GM21381 (cell line): ENCODE data around the gene HMCN2.
"Not testable (repeated sequence)": the region's sequence is repeated elsewhere in the genome, so short reads cannot be mapped to it uniquely, and the experiment has no call there.

Source experiments
- ATAC-seq: cut with Tn5 transposase; IDR thresholded peaks from one replicate; pipeline ENCODE4 v1.9.1; 2021; ENCODE audit warnings: mild to moderate bottlenecking, moderate library complexity; ENCODE audit not compliant: unreplicated experiment

The HMCN2 gene

DNA sequence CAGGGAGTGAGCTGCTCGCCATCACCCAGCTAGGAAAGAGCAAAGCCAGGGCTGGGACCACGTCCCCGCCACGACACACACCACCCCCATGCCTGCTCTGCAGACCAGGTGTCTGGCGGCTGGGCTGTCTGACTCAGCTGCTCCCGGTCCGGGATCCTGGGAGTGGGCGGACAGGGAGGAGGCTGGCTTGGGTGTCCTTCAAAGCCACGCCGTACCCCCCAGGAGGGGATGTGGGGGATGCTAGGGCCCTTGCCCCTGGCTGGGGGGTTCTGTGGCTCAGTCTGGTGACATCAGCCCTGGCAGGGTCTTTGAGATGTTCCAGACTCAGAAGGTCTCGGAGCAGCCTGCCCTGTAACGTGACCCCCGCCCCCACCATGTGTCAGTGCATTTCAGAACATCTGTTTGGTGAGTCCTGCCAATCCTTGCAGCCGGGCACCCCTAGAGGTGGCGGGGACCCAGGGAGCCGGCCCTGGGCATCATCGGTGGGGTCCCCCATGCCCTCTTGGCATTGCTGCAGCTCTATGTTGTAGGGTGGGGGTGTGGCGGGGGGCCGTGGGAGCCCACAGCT, 62.3 kb downstream of the HMCN2 start:
- ATAC-seq, result no peak

DNA sequence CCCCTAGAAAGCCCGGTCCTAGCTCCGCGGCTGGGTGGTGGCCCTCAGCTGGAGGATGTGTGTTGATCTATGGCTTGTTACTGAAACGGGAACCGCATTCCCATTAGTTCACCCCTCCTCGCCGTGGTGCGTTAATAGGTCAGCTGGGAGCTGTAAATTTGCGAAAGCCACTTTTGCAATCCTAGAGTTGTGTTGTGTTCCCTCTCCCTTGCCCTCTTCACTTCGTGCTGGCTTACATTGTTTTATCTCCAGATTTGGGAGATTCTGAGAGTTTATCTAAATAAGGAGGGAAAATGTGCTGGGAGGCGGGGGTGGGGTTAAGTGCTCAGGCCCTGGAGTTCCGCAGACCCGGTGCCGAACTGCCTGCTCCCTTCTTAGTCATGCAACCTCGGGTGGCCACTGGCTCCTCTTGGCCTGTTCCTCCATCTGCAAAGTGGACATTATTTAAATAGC, 62.8 kb downstream of the HMCN2 start:
- ATAC-seq, result no peak

DNA sequence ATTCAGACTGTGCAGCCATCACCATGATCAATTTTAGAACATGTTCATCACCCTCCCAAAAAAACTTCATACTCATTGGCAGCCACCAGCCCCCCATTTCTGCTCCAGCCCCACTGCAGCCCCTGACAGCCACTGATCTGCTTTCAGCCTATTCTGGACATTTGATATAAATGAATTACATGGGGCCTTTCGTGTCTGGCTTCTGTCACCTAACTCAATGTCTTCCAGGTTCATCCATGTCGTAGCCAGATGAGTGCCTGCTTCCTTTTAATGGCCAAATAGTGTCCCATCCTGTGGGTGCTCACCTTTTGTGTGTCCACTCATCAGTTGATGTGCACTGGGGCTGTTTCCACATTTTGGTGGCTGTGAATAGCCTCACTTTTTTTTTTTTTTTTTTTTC, 63.5 kb downstream of the HMCN2 start:
- ATAC-seq, result no peak

DNA sequence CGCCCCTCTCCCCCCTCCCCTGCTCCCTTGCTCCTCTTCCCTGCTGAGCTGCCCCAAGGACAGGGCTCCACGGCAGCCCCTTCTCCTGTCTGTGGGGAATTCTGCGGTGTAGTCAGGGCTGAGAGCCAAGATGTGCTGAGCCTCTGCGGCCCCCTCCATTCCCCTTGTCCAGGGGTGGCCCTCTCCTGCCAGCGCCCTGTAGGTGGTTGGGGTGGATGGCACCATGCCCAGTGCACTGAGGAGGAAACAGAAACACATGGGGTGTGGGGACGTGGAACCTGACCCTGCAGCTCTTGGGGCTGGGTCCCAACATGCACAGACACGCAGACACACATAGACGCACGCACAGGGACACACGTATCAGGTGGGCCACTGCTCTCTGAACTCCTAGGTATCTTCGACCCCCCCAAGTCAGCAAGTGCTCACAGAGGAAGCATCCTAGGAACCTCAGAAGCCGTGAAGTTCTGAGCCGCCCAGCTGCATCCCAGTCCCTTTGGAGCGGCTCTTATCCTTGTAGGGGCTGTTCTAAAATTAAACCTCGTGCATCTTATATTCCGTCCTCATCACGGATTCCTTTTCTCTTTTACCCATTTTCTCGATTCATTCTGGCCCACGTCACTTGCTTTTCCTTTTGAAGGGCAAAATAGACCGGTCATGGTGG, 64.8 kb downstream of the HMCN2 start:
- no peak for ATAC-seq

DNA sequence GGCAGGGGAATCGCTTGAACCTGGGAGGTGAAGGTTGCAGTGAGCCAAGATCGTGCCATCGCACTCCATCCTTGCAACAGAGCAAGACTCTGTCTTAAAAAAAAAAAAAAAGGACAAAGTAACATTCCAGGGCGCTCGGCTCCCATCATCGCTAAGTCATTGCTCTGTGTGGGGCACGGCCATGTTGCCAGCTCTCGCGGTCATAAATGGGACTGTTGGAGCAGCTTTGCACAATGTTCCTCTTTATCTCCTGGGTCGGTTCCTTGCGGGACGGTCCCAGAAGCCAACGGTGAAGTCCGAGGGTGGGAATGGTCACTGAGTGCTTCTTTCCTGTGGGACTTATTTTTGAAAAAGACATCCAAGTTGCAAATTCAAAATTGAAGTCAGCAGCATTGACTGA, 65.5 kb downstream of the HMCN2 start:
- ATAC-seq, result no peak

DNA sequence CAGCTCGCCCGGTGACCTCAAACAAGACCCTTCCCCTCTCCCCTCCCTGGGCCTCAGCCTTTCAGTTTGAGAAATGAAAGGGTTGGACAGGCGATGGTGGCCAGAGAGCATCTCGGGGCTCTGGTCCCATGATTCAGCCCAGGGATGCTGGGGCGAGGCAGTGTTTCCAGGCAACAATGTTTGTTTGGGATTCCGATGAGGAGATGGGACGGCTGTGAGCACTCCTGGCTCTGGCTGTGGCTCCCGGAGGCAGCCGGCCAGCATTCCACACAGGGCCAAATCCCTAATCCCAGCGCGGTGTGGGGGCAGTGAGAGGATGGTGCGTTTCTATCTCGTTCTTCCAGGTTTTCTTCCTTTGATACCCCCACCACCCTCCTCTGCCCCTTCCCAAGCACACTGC, 66.0 kb downstream of the HMCN2 start:
- ATAC-seq, result no peak

DNA sequence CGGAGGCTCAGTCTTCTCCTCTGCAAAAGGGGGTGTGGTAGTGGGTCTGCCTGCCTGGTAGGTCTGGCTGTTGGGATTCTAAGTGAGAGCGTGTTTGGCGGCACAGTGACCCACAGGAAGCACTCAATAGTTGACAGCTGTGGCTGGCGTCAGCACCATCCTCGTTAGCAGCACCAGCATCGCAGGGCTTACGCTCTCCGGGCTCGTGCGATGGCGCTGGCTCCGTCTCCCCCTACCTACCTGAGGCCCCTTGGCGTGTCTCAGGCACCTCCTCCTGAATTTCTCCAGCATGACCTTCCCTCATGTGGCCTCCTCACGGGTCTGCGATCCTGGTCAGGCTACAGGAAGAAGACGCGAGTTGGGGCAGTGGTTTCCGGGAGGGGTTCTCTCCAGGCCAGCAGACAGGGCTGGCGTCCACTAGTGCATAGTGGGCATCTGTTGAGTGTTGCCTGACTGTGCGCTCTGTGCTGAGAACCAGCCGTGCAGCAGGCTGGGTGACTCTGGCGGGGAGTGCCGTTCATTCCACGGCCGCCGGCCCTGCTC, 66.9 kb downstream of the HMCN2 start:
- no peak for ATAC-seq

DNA sequence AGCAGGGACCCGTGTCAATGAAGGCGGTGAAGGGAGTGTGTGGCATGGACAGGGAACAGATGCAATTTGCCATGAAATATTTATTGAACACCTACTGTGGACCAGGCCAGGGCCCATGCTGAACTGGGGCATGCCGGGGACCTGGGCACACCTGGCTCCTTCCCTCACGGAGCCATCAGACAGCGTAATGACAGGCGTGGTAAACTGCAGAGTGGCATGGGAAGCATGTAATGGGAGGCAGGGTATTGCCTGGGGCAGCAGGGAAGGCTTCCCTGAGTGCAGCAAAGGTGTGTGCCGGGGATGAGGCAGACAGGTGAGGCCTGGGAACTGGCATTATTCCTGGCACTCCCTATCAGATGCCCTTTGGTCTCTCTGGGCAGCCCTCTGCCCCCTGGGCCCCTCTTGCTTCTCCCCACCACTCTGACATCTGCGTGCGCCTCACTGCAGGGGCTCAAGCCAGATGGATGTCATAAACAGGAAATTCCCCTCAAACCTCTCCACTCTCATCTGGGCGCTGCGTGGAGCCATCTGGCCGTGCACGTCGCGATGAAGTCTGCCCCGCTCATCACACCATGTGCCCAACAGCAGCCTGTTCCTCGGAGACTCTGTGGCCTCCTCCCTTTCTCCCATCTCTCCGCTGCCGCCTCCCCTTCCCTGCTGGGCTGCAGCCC, 67.6 kb downstream of the HMCN2 start:
- ATAC-seq, result no peak

DNA sequence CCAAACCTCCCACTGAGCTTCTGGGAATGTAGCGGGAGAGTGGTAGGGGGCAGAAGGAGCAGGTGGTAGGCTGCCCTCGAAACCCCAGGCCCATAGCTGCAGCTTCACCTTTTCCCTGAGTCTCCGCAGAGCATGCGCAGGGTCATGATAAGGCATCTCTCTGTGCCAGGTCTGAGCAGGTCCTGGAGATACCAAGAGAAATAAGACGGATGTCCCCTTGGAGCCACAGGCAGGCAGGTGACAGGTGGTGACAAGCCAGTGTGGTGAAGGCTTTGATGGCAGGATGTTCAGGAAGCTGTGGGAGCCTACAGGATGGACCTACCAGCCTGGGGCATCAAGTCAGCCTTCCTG, 68.1 kb downstream of the HMCN2 start:
- ATAC-seq, result no peak

DNA sequence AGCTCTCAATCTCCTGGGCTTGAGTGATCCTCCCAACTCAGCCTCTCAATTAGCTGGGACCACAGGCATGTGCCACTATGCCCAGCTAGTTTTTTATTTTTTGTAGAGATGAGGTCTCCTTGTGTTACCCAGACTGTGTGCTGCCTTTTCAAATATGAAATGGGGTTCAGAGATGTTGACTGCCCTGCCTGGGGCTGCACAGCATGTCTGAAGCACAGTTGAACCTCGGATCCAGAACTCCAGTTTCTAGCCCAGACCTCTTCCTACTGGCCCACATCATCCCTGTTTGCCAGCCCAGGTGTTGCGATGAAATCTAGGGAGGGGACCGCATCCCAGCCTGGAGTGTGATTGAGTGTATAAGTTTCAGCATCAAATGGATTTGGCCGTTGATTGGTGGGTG, 69.4 kb downstream of the HMCN2 start:
- no peak for ATAC-seq

DNA sequence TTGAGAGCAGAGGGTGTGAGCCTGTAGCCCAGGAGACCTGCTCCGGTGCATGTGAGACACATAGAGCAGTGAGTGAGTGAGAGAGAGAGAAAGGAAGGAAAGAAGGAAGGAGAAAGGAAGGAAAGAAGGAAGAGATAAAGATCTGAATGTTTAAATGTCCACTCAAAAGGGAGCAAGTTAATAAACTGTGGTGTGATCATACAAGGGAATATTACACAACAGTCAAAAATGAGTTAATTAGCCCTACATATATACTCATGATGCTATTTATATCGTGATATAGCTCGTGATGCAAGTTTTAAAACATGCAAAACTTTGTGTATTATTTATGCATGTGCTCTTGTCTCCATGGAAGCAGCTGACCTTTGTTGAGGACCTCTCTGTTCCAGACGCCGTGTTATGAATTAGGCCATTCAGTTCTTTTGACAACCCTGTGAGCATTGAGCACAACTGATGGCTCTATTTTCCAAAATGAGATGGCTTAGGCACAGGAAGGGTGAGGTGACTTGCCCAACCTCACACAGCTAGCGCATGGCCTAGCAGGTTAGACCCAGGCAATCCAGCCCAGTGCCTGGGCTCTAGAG, 70.6 kb downstream of the HMCN2 start:
- ATAC-seq, result no peak

DNA sequence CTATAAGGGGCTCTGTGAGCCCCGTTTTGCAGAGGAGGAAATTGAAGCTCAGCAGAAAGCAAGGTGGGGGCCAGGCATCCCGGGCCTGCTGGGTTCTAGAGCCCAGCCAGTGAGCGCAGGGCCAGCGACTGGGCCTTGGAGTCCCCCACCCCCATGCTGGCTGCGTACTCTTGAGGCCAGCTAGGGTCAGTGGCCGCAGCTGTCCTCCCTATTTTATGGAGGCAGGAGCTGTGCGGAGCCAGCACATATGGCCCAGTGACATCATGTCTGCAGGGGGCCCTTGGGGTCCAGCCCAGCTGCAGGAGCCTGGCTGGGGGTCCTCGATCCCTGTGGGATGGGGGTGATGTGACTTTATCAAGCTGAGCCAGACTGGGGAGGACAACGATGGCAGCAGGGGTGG, 71.3 kb downstream of the HMCN2 start:
- ATAC-seq, result no peak

DNA sequence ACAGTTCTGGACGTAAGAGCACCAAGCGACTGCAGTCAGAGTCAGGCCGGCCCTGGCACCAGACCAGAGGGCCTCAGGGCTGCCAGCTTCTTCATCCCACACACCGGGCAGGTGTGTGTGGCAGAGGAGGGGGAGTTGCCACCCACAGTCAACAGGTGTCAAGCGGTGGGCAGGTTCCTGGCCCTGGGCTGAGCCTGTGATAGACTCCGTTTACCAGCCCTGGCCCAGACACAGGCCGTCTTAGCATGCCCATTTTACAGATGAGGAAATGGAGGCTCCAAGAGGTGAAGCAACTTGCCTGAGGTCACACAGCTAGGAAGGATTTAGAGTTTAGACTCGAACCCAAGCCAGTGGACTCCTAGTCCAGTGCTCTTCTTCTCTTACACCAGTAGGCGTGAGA, 71.8 kb downstream of the HMCN2 start:
- ATAC-seq, result no peak

DNA sequence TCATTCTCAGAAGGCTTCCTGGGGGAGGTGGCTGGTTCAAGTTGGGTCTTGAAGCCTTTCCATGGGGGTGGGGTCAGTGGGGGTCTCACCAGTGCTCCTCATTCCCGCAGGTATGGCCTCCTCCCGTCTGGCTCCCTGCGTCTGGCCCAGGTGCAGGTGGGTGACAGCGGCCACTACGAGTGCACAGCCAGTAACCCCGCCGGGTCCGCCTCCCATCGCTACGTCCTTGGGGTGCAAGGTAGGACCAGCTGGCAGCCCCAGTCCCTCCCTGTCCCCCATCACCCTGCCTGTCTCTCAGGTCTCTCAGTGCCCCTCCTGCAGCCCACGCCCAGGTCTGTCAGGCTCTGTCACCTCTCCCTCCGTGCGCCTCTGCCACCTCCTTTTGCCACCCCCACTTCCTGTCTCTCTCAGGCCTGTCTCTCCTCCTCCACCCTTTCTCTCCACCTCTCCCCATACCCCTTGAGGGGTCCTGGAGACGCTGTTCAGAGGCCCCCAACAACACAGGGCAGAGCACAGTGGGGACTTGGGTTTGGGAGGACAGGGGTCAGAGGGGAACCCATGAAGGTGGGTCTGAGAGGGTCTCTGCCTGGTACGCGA, 72.3 kb downstream of the HMCN2 start:
- no peak for ATAC-seq

DNA sequence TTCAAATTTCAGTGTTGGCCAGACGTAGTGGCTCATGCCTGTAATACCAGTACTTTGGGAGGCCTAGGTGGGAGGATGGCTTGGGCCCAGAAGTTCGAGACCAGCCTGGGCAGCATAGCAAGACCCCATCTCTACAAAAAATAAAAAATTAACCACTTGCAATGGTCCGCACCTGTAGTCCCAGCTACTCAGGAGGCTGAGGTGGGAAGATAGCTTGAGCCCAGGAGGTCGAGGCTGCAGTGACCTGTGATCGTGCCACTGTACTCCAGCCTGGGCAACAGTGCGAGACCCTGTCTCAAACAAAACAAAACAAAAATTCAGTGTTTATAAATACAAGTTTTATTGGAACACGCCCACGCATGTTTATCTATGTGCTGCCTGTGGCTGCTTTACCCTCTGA, 73.3 kb downstream of the HMCN2 start:
- not testable (repeated sequence) for ATAC-seq

DNA sequence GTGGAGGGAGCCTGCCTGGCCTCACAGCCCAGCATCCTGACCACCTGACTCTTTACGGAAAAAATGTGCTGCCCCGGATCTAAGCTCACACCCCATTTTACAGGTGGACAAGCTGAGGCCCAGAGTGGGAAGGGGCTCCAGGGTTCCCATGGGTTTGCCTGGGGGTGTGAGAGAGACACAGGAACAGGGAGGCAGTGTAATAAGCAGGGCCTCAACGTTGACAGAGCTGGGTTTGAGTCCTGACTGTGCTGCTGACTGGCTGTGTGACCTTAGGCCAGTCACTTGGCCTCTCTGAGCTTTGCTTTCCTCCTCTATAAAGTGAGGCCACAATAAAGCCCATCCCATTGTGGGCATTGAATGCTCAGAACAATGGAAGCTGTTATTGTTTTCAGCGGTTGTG, 73.7 kb downstream of the HMCN2 start:
- ATAC-seq, result no peak

DNA sequence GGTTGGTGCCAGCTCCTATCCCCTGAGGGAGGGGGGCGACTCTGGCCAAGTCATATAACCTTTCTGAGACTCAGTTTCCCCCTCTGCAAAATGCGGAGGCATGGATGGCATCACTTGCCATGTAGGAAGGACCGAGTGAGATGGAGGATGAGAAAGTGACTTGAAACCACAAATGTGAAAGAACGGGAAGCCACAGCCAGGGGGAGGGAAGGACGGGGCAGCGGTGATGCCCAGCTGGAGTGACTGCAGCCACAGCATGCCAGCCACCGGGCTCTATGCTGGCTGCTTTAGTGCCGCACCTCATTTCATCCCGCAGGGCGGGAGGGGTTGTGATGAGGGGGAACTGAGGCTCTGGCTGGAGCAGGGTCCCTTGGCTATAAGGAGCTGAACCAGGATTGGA, 74.5 kb downstream of the HMCN2 start:
- no peak for ATAC-seq

DNA sequence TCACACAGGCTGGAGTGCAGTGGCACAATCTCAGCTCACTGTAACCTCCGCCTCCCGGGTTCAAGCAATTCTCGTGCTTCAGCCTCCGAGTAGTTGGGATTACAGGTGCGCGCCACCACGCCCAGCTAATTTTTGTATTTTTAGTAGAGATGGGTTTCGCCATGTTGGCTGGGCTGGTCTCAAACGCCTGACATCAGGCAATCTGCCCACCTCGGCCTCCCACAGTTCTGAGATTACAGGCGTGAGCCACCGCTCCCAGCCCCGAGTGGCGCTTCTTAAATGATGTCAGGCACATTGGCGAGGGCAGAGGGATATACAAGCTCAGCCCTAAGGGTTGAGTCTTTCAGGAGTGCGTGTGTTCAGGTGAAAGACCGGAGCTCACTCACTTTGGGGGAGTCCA, 75.0 kb downstream of the HMCN2 start:
- ATAC-seq, result not testable (repeated sequence)

DNA sequence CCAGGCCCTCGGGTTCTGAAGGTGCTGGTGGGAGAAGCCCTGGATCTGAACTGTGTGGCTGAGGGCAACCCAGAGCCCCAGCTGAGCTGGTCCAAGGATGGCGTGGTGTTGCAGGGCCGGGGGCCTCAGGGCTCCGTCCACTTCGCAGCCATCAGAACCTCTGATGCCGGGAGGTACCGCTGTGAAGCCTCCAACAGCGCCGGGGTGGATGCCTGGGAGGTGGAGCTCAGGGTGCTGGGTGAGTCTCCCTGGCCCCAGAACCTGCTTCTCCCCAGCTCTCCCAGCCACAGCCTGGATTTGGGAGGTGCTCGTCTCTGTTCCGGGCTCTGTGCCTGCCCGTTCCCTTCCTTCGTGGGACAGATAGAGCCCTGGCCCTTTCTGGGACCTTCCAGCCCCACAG, 75.6 kb downstream of the HMCN2 start:
- no peak for ATAC-seq

DNA sequence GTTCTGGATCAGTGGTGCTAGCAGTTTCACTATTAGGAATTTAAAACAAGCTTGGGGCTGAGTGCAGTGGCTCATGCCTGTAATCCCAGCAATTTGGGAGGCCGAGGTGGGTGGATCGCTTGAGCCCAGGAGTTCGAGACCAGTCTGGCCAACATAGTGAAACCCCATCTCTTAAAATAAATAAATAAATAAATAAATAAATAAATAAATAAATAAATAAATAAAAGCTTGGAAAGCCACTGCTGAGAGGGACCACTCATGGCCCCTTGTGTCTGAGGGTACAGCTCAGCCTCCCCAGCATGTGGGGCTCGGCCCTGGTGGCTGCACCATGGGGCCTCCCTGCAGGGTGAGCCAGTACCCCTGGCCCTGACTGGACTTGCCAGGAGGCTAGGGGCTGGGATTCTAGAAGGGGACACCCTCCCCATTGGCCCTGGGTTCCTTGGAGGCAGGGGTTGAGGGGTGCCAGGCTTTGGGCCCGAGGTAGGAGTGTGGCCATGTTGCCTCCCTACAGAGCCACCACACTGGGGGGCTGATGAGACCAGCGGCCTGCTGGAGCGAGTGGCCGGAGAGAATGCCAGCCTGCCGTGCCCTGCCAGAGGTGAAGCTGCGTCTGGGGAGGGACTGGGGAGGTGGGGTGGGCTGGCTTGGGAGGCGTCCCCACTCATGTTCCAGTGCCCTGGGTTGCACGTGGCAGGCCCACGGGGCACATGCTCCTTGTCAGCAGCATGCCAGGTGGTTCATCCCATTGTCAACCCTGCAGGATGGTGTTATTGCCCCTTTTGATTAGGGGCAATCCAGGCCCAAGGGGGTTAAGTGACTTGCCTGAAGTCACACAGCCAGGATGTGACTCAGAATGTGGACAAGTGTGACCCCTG, 76.5 kb downstream of the HMCN2 start:
- no peak for ATAC-seq

DNA sequence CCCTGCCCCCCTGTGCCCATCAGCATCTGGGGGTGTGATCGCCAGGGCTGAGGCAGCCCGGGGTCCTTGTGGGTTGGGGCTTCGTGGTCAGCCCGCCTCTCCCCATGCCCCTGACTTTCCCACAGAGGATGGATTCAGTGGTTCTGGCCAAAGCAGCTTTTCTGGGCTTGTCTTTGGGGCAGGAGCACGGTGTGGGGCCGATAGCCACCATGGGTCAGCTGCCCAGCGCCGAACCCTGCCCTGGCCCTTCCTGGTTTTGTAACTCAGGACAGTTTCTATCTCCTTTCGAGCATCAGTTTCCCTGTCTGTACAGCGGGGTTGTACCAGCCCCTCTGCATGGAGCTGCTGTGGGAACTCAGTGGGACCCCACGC, 77.1 kb downstream of the HMCN2 start:
- no peak for ATAC-seq
